Heart left ventricle (tissue), 16 donors: ENCODE measurements around the gene TNFSF13B. TPM values are rescaled to one million over a fixed set of nuclear protein-coding genes. Genes with fewer than 3 reads are reported as not detected.

Experiments used
- ATAC-seq, 4 donors: fragments of 200-7000 bp; cut with Tn5 transposase; one replicate each; pipeline ENCODE4 v1.9.1; 2020 to 2022; ENCODE audit warnings: moderate library complexity in 4 of 4, mild to moderate bottlenecking in 3 of 4, moderate number of reproducible peaks in 1 of 4
- DNase-seq, 5 donors: peaks; one replicate each; pipeline ENCODE4 v3.0.0-alpha.2; 2020
- H3K27ac ChIP-seq, 12 donors: fragments of 200-600 bp; sonication (generic) in 4 of 12; one replicate each; pipeline versions ENCODE4 v1.5.0 to v1.8.0; 2016 to 2022; ENCODE audit warnings: mild to moderate bottlenecking in 2 of 12
- H3K27me3 ChIP-seq, 9 donors: fragments of 200-600 bp; sonication (generic) in 2 of 9; one replicate each; pipeline versions ENCODE4 v1.5.1 to v1.8.0; 2016 to 2022; ENCODE audit warnings: mild to moderate bottlenecking in 3 of 9
- H3K36me3 ChIP-seq, 9 donors: fragments of 200-600 bp; sonication (generic) in 2 of 9; one replicate each; pipeline versions ENCODE4 v1.5.0 to v1.8.0; 2018 to 2022; ENCODE audit warnings: mild to moderate bottlenecking in 2 of 9
- H3K4me1 ChIP-seq, 12 donors: fragments of 200-600 bp; sonication (generic) in 4 of 12; one replicate each; pipeline versions ENCODE4 v1.5.0 to v1.8.0; 2016 to 2022; ENCODE audit warnings: mild to moderate bottlenecking in 3 of 12
- H3K4me3 ChIP-seq, 12 donors: fragments of 200-600 bp; sonication (generic) in 4 of 12; one replicate each; pipeline versions ENCODE4 v1.5.0 to v1.8.0; 2017 to 2022; ENCODE audit warnings: mild to moderate bottlenecking in 9 of 12, moderate library complexity in 4 of 12
- H3K9me3 ChIP-seq, 12 donors: fragments of 200-600 bp; sonication (generic) in 4 of 12; one replicate each; pipeline versions ENCODE4 v1.5.0 to v1.8.0; 2016 to 2022; ENCODE audit warnings: mild to moderate bottlenecking in 1 of 12
- POLR2A ChIP-seq, 2 donors: fragments of 450-650 bp; IDR thresholded peaks; one replicate each; pipeline ENCODE4 v1.6.1; 2017; ENCODE audit warnings: antibody characterized with exemption in 2 of 2, mild to moderate bottlenecking in 2 of 2, moderate library complexity in 2 of 2
- WGBS, 4 donors: extraction: QIAGEN DNeasy Blood & Tissue Kit in 2 of 4; methylation state at CpG; one replicate each; pipeline versions ENCODE4 v1.1.5 to v1.1.7; 2013 to 2018; 5-methylcytosine and 5-hydroxymethylcytosine counted together
- intact Hi-C, 10 donors: fragments of 100-400 bp; cut with DNase I; formaldehyde crosslinking; loops; one replicate each; pipeline versions ENCODE4 v1.11.1 to v1.14.2; 2022
- long read RNA-seq, 3 donors: library from polyadenylated mRNA; unstranded; transcript quantifications; one replicate each; pipeline ENCODE4 v2.0.0, GENCODE V29; 2020 to 2021
- polyA plus RNA-seq, 2 donors: library from polyadenylated mRNA; stranded (reverse); fragments of 200-250 nt; gene quantifications; one replicate each; pipeline ENCODE4 v1.2.3, GENCODE V29; 2013
- total RNA-seq, 9 donors: library from RNA; depleted of rRNA in 2 of 9; stranded (reverse); fragments of >200 nt in 2 of 9; fragmentation: NEBNext Ultra II Directional in 3 of 9; extraction: Animal tissue kit (Norgen Biotek cat#: 25700) in 3 of 9; gene quantifications; one replicate each; pipeline versions ENCODE4 v1.1.0 to v1.2.4, GENCODE V29; 2016 to 2023
- TF ChIP-seq, protein P1 (sequence below), 12 donors: fragments of 200-600 bp; sonication (generic) in 4 of 12; IDR thresholded peaks; one replicate each; pipeline versions ENCODE4 v1.5.0 to v1.8.0; 2018 to 2022; ENCODE audit warnings: antibody characterized with exemption in 12 of 12, mild to moderate bottlenecking in 5 of 12
- donor health status: ischemic (EF 13 %, LVEDD 7.1; RV severe dilation, severe dysfunction).
- donor health status: healthy with polysubstance abuse.
- donor health status: DM: no; HTN: yes; CAD: no.
- donor health status: DM: no; HTN: no; CAD: no.
- donor health status: ischemic (EF 25% LVEDD 6.9; RV normal size, moderate dysfunction).
- donor health status: ischemic (EF 25% LVEDD 5.7; RV mildly dilated, moderate dysfunction).
- donor health status: healthy.
- donor health status: DM: yes; HTN: yes; CAD: no.
- donor health status: ischemic (EF 35%, LVEDD 5.7; RV mildly dilated, moderate dysfunction).
- donor health status: nonischemic (EF 11% LVEDD 7.7; RV severe dilation, severe dysfunction).
- donor health status: DM: yes; HTN: yes; CAD: no.
- donor health status: PGD.
- donor health status: ischemic (EF 29% LVEDD 5.4; RV normal size, mild dysfunction).
- donor health status: nonischemic (EF 23%, LVEDD 6.1; RV moderate dilation, normal function).

TNFSF13B gene, protein sequence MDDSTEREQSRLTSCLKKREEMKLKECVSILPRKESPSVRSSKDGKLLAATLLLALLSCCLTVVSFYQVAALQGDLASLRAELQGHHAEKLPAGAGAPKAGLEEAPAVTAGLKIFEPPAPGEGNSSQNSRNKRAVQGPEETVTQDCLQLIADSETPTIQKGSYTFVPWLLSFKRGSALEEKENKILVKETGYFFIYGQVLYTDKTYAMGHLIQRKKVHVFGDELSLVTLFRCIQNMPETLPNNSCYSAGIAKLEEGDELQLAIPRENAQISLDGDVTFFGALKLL
- 10 to 100 TPM in 2 of 9 donors, 1 to 10 TPM in 5, under 1 TPM in 2; 0.81 to 26.9 (median 1.0) TPM for total RNA-seq
- under 1 TPM; 0.55 to 0.76 TPM for polyA plus RNA-seq
- long read RNA-seq, donor 1, partial matches to known transcripts = 1 of 1 reads
- long read RNA-seq, donor 1, other reads (novel, unspliced or antisense) = 0 of 1 reads
- long read RNA-seq, donor 2, partial matches to known transcripts = 0 of 1 reads
- long read RNA-seq, donor 2, other reads (novel, unspliced or antisense) = 0 of 1 reads
- long read RNA-seq, donor 3, partial matches to known transcripts = 1 of 1 reads
- long read RNA-seq, donor 3, other reads (novel, unspliced or antisense) = 0 of 1 reads

DNA sequence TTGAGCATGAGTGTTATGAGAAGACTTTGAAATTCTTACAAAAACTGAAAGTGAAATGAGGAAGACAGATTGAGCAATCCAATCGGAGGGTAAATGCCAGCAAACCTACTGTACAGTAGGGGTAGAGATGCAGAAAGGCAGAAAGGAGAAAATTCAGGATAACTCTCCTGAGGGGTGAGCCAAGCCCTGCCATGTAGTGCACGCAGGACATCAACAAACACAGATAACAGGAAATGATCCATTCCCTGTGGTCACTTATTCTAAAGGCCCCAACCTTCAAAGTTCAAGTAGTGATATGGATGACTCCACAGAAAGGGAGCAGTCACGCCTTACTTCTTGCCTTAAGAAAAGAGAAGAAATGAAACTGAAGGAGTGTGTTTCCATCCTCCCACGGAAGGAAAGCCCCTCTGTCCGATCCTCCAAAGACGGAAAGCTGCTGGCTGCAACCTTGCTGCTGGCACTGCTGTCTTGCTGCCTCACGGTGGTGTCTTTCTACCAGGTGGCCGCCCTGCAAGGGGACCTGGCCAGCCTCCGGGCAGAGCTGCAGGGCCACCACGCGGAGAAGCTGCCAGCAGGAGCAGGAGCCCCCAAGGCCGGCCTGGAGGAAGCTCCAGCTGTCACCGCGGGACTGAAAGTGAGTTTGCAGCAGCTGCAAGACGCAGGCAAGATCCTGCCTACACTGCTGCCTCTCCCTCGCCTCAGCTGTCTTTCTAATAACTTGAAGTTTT is at the start of gene TNFSF13B:
Gene TNFSF13B, plus strand, starts transcription at position 118 of the 728 bp plus-strand sequence. Its CDS starts 178 bp downstream, at position 296.
- TF ChIP-seq, protein P1, sequence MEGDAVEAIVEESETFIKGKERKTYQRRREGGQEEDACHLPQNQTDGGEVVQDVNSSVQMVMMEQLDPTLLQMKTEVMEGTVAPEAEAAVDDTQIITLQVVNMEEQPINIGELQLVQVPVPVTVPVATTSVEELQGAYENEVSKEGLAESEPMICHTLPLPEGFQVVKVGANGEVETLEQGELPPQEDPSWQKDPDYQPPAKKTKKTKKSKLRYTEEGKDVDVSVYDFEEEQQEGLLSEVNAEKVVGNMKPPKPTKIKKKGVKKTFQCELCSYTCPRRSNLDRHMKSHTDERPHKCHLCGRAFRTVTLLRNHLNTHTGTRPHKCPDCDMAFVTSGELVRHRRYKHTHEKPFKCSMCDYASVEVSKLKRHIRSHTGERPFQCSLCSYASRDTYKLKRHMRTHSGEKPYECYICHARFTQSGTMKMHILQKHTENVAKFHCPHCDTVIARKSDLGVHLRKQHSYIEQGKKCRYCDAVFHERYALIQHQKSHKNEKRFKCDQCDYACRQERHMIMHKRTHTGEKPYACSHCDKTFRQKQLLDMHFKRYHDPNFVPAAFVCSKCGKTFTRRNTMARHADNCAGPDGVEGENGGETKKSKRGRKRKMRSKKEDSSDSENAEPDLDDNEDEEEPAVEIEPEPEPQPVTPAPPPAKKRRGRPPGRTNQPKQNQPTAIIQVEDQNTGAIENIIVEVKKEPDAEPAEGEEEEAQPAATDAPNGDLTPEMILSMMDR (IDR thresholded peaks at IDR 0.05) = no peak
- TF ChIP-seq POLR2A (IDR thresholded peaks at IDR 0.05) = no peak
- Histone ChIP-seq H3K4me1 (peaks cover 0 to 41% (median 2%) of the 10 kb centered on the region in 12 donors), H3K27me3 (no peaks in the 10 kb centered on the region), H3K4me3 (peak within 1 kb of the TSS in 11 of 12 donors; percentile 20 to 64 (median 50)), H3K27ac (peak within 1 kb of the TSS in 11 of 12 donors; percentile 11 to 94 (median 55)), H3K9me3 (no peaks in the 10 kb centered on the region), H3K36me3 (no peaks in the 10 kb centered on the region)
- peak; percentile 36 to 83 (median 48) for DNase-seq
- intact Hi-C loops = loop anchor here in 1 of 10 donors (5.0 kb wide), 1 partner anchor 42 kb away; no protein-coding TSS in a partner anchor
- 18 to 27% (median 23%) methylated on average over 11 to 16 of the region's 16 CpGs for WGBS, 4 donors
- peak; percentile 39 to 78 (median 75) for ATAC-seq

DNA sequence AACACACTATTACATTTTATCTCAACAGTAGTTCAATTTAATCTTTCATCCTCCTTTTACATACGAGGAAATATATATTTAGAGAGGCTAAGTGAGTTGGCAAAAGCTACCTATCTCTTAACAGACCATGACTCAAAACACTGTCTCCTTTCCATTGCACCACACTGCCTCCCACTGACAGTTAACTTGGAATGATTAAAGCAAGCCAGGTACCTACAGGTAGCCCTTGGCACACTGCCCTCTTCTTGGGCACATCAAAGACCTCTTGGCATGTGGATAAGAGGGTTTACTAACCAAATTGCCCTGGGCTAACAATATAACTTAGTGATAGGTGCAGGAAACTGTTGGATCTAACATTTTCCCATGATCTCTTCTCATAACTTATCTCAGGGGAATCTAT is 49.5 kb upstream of the TNFSF13B start:
- Histone ChIP-seq H3K36me3 (no peaks in the 10 kb centered on the region), H3K27ac (peak overlapping the region in 3 of 12 donors; percentile 16 to 89 (median 40)), H3K4me1 (peaks cover 6 to 74% (median 51%) of the 10 kb centered on the region in 12 donors), H3K27me3 (no peaks in the 10 kb centered on the region), H3K4me3 (peak overlapping the region in 7 of 12 donors; percentile 81 to 100 (median 93)), H3K9me3 (no peaks in the 10 kb centered on the region)
- intact Hi-C loops = loop anchor here in 4 of 10 donors (10.0 kb wide), 3 partner anchors 75 to 675 kb away; no protein-coding TSS in a partner anchor
- WGBS, 4 donors = 16 to 22% (median 18%) methylated on average over 1 of the region's 1 CpG
- ATAC-seq (no peak), DNase-seq (no peak)
- TF ChIP-seq POLR2A (IDR thresholded peaks at IDR 0.05) = no peak
- TF ChIP-seq, protein P1 (IDR thresholded peaks at IDR 0.05) = no peak

DNA sequence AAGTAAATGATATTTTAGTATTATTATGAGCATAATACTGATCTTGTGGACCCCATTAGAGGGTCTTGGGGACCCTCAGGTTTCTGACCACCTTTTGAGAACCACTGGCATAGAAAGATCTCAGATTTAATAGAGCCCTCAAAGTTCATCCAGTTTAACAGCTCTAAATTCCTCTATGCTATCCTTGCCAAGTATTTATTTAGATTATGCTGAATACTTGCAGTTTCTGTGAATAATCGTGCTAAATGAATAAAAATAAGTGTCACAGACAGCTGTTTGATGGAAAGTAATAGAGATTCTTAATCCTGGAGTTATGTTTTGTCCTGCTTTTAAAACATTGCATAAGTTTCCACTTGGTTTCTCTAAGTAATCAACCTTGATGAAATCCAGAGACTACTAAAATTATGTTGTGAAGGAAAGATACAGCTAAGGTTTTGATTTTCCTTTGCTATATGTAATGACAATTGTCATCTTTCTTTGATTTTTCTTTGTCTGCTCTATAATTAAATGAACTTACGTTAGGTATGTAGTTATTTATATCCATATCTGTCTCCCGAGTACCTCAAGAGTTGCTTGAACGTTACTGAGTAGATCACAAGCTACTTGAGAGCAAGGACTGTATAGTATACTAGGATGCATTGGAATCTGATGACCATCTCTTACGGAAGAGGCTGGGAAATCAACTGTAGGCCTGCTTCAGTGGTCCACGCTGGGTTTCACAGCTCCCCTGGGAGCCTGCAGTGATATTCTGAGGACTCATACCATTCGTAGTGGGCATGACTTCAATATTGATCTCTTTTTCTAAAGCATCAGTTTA is 45.6 kb upstream of the TNFSF13B start:
- Histone ChIP-seq H3K9me3 (no peaks in the 10 kb centered on the region), H3K27ac (no peak overlapping the region), H3K27me3 (no peaks in the 10 kb centered on the region), H3K4me3 (no peak overlapping the region), H3K36me3 (peaks cover 0 to under 1% (median 0%) of the 10 kb centered on the region in 9 donors), H3K4me1 (peaks cover 10 to 76% (median 52%) of the 10 kb centered on the region in 12 donors)
- ATAC-seq (peak in 1 of 4 donors; percentile 34), DNase-seq (no peak)
- TF ChIP-seq, protein P1 (IDR thresholded peaks at IDR 0.05) = no peak
- no peak for TF ChIP-seq POLR2A (IDR thresholded peaks at IDR 0.05)
- intact Hi-C loops = loop anchor here in 4 of 10 donors (10.0 kb wide), 3 partner anchors 71 to 671 kb away; no protein-coding TSS in a partner anchor
- 52 to 60% (median 55%) methylated on average over 7 of the region's 7 CpGs for WGBS, 4 donors
